HEK293T (cell line): ENCODE data around the gene JAK1.

Experiments
- ARNT ChIP-seq: fragments of 450-650 bp; IDR thresholded peaks from 2 replicates; pipeline ENCODE4 v1.6.1; 2017; ENCODE audit warnings: mild to moderate bottlenecking
- ELF4 ChIP-seq: fragments of 450-650 bp; IDR thresholded peaks from 2 replicates; pipeline ENCODE4 v1.6.1; 2017; ENCODE audit warnings: antibody characterized with exemption
- FOXK2 ChIP-seq: fragments of 450-650 bp; IDR thresholded peaks from 2 replicates; pipeline ENCODE4 v1.6.1; 2016; ENCODE audit warnings: mild to moderate bottlenecking
- FOXM1 ChIP-seq: fragments of 450-650 bp; IDR thresholded peaks from 2 replicates; pipeline ENCODE4 v1.6.1; 2017; ENCODE audit warnings: mild to moderate bottlenecking, borderline replicate concordance
- LEF1 ChIP-seq: fragments of 450-650 bp; IDR thresholded peaks from 2 replicates; pipeline ENCODE4 v1.6.1; 2017; ENCODE audit warnings: mild to moderate bottlenecking, borderline replicate concordance
- PKNOX1 ChIP-seq: fragments of 450-650 bp; IDR thresholded peaks from 2 replicates; pipeline ENCODE4 v1.6.1; 2016
- SP1 ChIP-seq: fragments of 450-650 bp; IDR thresholded peaks from 2 replicates; pipeline ENCODE4 v1.6.1; 2017
- SUZ12 ChIP-seq: fragments of 450-650 bp; IDR thresholded peaks from 2 replicates; pipeline ENCODE4 v1.6.1; 2016; ENCODE audit warnings: mild to moderate bottlenecking
- TARDBP ChIP-seq: fragments of 450-650 bp; IDR thresholded peaks from 2 replicates; pipeline ENCODE4 v1.6.1; 2016
- ZNF384 ChIP-seq: fragments of 450-650 bp; IDR thresholded peaks from 2 replicates; pipeline ENCODE4 v1.6.1; 2016

- TF ChIP-seq PKNOX1, result no peak
- no peak for TF ChIP-seq ELF4
- no peak for TF ChIP-seq ARNT
- TF ChIP-seq TARDBP, result no peak
- no peak for TF ChIP-seq FOXK2
- no peak for TF ChIP-seq SP1
- no peak for TF ChIP-seq SUZ12
- TF ChIP-seq FOXM1, result no peak
- no peak for TF ChIP-seq LEF1
- no peak for TF ChIP-seq ZNF384
These were observed 35.8 kb upstream of the JAK1 start for GRCh38 chr1:65002156-65002507.
